Prostate gland (tissue), 2 donors: ENCODE results near the gene CAND1.

ENCODE experiments used
- POLR2A ChIP-seq: fragments of 450-650 bp; IDR thresholded peaks from one replicate; pipeline ENCODE4 v1.6.1; 2016; ENCODE audit warnings: antibody characterized with exemption, mild to moderate bottlenecking
- POLR2AphosphoS5 ChIP-seq: sonication (generic); formaldehyde crosslinking; IDR thresholded peaks from one replicate; pipeline ENCODE4 v1.6.1; 2017; ENCODE audit warnings: antibody characterized with exemption
- TF ChIP-seq, protein P1 (sequence below), 4 experiments: fragments of 200-600 bp in 2 of 4; fragments of 450-650 bp in 2 of 4; sonication (generic) in 2 of 4; IDR thresholded peaks; 1 replicate in 3 of 4; 2 replicates in 1 of 4; pipeline ENCODE4 v1.5.1; 2016 to 2019; ENCODE audit warnings: antibody characterized with exemption in 4 of 4, mild to moderate bottlenecking in 2 of 4, moderate library complexity in 2 of 4

DNA sequence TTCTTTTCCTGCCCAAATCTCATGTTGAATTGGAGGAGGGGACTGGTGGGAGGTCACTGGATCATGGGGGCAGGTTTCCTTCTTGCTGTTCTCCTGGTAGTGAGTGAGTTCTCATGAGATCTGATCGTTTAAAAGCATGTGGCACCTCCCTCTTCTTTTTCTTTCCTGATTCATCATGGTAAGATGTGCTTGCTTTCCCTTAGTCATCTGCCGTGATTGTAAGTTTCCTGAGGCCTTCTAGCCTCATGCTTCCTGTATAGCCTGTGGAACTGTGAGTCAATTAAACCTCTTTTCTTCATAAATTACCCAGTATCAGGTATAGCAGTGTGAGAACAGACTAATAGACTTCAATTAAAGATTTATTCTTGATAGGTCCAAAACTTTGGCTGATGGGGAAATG is 83.5 kb downstream of the CAND1 start:
- TF ChIP-seq, protein P1, sequence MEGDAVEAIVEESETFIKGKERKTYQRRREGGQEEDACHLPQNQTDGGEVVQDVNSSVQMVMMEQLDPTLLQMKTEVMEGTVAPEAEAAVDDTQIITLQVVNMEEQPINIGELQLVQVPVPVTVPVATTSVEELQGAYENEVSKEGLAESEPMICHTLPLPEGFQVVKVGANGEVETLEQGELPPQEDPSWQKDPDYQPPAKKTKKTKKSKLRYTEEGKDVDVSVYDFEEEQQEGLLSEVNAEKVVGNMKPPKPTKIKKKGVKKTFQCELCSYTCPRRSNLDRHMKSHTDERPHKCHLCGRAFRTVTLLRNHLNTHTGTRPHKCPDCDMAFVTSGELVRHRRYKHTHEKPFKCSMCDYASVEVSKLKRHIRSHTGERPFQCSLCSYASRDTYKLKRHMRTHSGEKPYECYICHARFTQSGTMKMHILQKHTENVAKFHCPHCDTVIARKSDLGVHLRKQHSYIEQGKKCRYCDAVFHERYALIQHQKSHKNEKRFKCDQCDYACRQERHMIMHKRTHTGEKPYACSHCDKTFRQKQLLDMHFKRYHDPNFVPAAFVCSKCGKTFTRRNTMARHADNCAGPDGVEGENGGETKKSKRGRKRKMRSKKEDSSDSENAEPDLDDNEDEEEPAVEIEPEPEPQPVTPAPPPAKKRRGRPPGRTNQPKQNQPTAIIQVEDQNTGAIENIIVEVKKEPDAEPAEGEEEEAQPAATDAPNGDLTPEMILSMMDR (IDR thresholded peaks at IDR 0.05) = no peak
- TF ChIP-seq POLR2A = no peak
- TF ChIP-seq POLR2AphosphoS5 = no peak
